Lower leg skin (tissue), 3 donors: ENCODE measurements around the gene MUC5AC.

Experiments
- CTCF ChIP-seq, 3 donors: fragments of 450-650 bp; IDR thresholded peaks; one replicate each; pipeline ENCODE4 v1.5.1; 2016; ENCODE audit warnings: antibody characterized with exemption in 3 of 3, mild to moderate bottlenecking in 3 of 3, moderate library complexity in 2 of 3
- POLR2A ChIP-seq, 2 donors: fragments of 450-650 bp; IDR thresholded peaks; one replicate each; pipeline ENCODE4 v1.6.1; 2016 to 2017; ENCODE audit warnings: antibody characterized with exemption in 2 of 2, mild to moderate bottlenecking in 1 of 2, moderate library complexity in 1 of 2

- TF ChIP-seq CTCF (IDR thresholded peaks at IDR 0.05) (no peak), POLR2A (IDR thresholded peaks at IDR 0.05) (no peak)
These were observed 31.2 kb upstream of the MUC5AC start for GRCh38 chr11:1126491-1126926.
